Measurements from ENCODE around the gene SLC35D1.
A peak's percentile ranks its signal among the peaks of the same experiment; 100 is the strongest.

SLC35D1 gene

GRCh38 chr1:67053785-67054772 lies at the start of gene SLC35D1:
TSS of gene SLC35D1 (minus strand) at chr1:67054148. CDS start at chr1:67054013, 135 bp downstream.
- peaks cover 22% of the 10 kb centered on the region for H3K36me3 ChIP-seq (ENCODE audit: insufficient read depth, insufficient read length, low read length)
- TF ChIP-seq YY1 (IDR thresholded peaks at IDR 0.05; ENCODE audit: insufficient read depth, insufficient read length), result peak; percentile 45
- no peak for TF ChIP-seq SUZ12 (IDR thresholded peaks at IDR 0.05; ENCODE audit: extremely low read depth, insufficient read depth, insufficient read length)
- no peak for TF ChIP-seq ZNF274 (IDR thresholded peaks at IDR 0.05; ENCODE audit: low read depth, low read length)
- peak; percentile 90 for DNase-seq (ENCODE audit: low read depth, low spot score)
- no peaks in the 10 kb centered on the region for H3K27me3 ChIP-seq (ENCODE audit: insufficient read depth, insufficient read length)
- peak within 1 kb of the TSS; percentile 84 for H3K4me3 ChIP-seq (ENCODE audit: insufficient read length, low read depth)
- no peaks in the 10 kb centered on the region for H3K4me1 ChIP-seq (ENCODE audit: insufficient read depth, insufficient read length)
- no peaks in the 10 kb centered on the region for H3K9me3 ChIP-seq (ENCODE audit: insufficient read depth, low read length)
- H3K9ac ChIP-seq (ENCODE audit: insufficient read length, low read depth), result peak within 1 kb of the TSS; percentile 89

GRCh38 chr1:67103548-67103947 lies 49.6 kb upstream of the SLC35D1 start:
- TF ChIP-seq ZNF274 (IDR thresholded peaks at IDR 0.05; ENCODE audit: low read depth, low read length) (no peak), YY1 (IDR thresholded peaks at IDR 0.05; ENCODE audit: insufficient read depth, insufficient read length) (no peak), SUZ12 (IDR thresholded peaks at IDR 0.05; ENCODE audit: extremely low read depth, insufficient read depth, insufficient read length) (no peak)
- Histone ChIP-seq H3K9me3 (ENCODE audit: insufficient read depth, low read length) (no peaks in the 10 kb centered on the region), H3K9ac (ENCODE audit: insufficient read length, low read depth) (no peak overlapping the region), H3K4me1 (ENCODE audit: insufficient read depth, insufficient read length) (no peaks in the 10 kb centered on the region), H3K36me3 (ENCODE audit: insufficient read depth, insufficient read length, low read length) (no peaks in the 10 kb centered on the region), H3K4me3 (ENCODE audit: insufficient read length, low read depth) (no peak overlapping the region), H3K27me3 (ENCODE audit: insufficient read depth, insufficient read length) (no peaks in the 10 kb centered on the region)
- DNase-seq (ENCODE audit: low read depth, low spot score), result no peak

DNA sequence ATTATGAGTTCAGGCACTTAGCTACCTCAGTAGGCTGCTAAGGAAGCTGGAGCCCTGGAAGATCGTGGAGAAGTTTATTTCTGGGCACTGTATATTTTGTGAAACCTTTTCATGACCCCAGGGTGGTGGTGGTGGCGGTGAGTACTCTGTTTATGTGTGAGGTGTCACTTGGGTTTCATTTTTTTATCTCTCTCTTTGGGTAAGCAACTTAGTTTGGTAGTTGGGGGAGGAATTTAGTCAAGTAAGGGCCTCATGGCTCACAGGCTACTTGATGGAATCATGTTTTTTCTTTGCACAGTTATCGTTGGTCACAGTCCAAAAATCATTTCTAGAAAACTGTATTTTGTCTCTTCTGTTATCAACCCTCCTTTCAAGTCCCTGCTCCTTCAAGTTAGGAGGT lies 46.9 kb upstream of the SLC35D1 start:
- Histone ChIP-seq H3K4me3 (ENCODE audit: insufficient read length, low read depth) (no peak overlapping the region), H3K4me1 (ENCODE audit: insufficient read depth, insufficient read length) (no peaks in the 10 kb centered on the region), H3K9ac (ENCODE audit: insufficient read length, low read depth) (no peak overlapping the region), H3K36me3 (ENCODE audit: insufficient read depth, insufficient read length, low read length) (no peaks in the 10 kb centered on the region), H3K9me3 (ENCODE audit: insufficient read depth, low read length) (no peaks in the 10 kb centered on the region), H3K27me3 (ENCODE audit: insufficient read depth, insufficient read length) (no peaks in the 10 kb centered on the region)
- DNase-seq (ENCODE audit: low read depth, low spot score), result no peak
- no peak for TF ChIP-seq YY1 (IDR thresholded peaks at IDR 0.05; ENCODE audit: insufficient read depth, insufficient read length)
- TF ChIP-seq ZNF274 (IDR thresholded peaks at IDR 0.05; ENCODE audit: low read depth, low read length), result no peak
- TF ChIP-seq SUZ12 (IDR thresholded peaks at IDR 0.05; ENCODE audit: extremely low read depth, insufficient read depth, insufficient read length), result no peak

- no peak overlapping the region for H3K9ac ChIP-seq (ENCODE audit: insufficient read length, low read depth)
- no peaks in the 10 kb centered on the region for H3K9me3 ChIP-seq (ENCODE audit: insufficient read depth, low read length)
- peak; percentile 77 for DNase-seq (ENCODE audit: low read depth, low spot score)
- no peaks in the 10 kb centered on the region for H3K27me3 ChIP-seq (ENCODE audit: insufficient read depth, insufficient read length)
- H3K36me3 ChIP-seq (ENCODE audit: insufficient read depth, insufficient read length, low read length), result no peaks in the 10 kb centered on the region
- H3K4me3 ChIP-seq (ENCODE audit: insufficient read length, low read depth), result no peak overlapping the region
- H3K4me1 ChIP-seq (ENCODE audit: insufficient read depth, insufficient read length), result no peaks in the 10 kb centered on the region
- TF ChIP-seq SUZ12 (IDR thresholded peaks at IDR 0.05; ENCODE audit: extremely low read depth, insufficient read depth, insufficient read length) (no peak), YY1 (IDR thresholded peaks at IDR 0.05; ENCODE audit: insufficient read depth, insufficient read length) (no peak), ZNF274 (IDR thresholded peaks at IDR 0.05; ENCODE audit: low read depth, low read length) (no peak)
Observed at GRCh38 chr1:67097305-67097704, 43.4 kb upstream of the SLC35D1 start.

DNA sequence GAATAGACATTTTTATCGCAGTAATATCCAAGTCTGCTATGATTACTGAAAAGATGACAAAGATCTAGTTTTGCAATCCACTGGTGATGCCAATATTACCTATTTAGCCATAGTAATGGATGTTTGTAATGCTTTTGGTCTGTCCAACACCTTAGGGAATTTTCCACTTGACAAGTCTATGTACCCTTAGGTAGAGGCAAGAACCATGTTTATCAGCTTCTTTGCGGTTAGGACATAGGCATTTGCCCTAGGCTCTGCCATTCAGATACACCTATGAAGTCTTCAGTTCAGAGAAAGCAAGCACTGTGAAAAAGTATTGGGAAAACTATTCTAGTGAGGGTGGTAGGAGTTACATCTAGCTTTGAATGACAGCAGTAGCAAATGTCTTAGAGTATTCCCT lies 40.2 kb upstream of the SLC35D1 start:
- Histone ChIP-seq H3K9ac (ENCODE audit: insufficient read length, low read depth) (no peak overlapping the region), H3K4me3 (ENCODE audit: insufficient read length, low read depth) (no peak overlapping the region), H3K27me3 (ENCODE audit: insufficient read depth, insufficient read length) (no peaks in the 10 kb centered on the region), H3K9me3 (ENCODE audit: insufficient read depth, low read length) (peaks cover 9% of the 10 kb centered on the region; the same call in 1 of the 2 replicates), H3K4me1 (ENCODE audit: insufficient read depth, insufficient read length) (no peaks in the 10 kb centered on the region), H3K36me3 (ENCODE audit: insufficient read depth, insufficient read length, low read length) (no peaks in the 10 kb centered on the region)
- TF ChIP-seq ZNF274 (IDR thresholded peaks at IDR 0.05; ENCODE audit: low read depth, low read length), result no peak
- no peak for TF ChIP-seq SUZ12 (IDR thresholded peaks at IDR 0.05; ENCODE audit: extremely low read depth, insufficient read depth, insufficient read length)
- TF ChIP-seq YY1 (IDR thresholded peaks at IDR 0.05; ENCODE audit: insufficient read depth, insufficient read length), result no peak
- DNase-seq (ENCODE audit: low read depth, low spot score), result no peak

- no peaks in the 10 kb centered on the region for H3K27me3 ChIP-seq (ENCODE audit: insufficient read depth, insufficient read length)
- H3K9me3 ChIP-seq (ENCODE audit: insufficient read depth, low read length), result peaks cover 12% of the 10 kb centered on the region; the same call in 1 of the 2 replicates
- no peak overlapping the region for H3K4me3 ChIP-seq (ENCODE audit: insufficient read length, low read depth)
- no peak for DNase-seq (ENCODE audit: low read depth, low spot score)
- TF ChIP-seq YY1 (IDR thresholded peaks at IDR 0.05; ENCODE audit: insufficient read depth, insufficient read length), result no peak
- TF ChIP-seq ZNF274 (IDR thresholded peaks at IDR 0.05; ENCODE audit: low read depth, low read length), result no peak
- no peak for TF ChIP-seq SUZ12 (IDR thresholded peaks at IDR 0.05; ENCODE audit: extremely low read depth, insufficient read depth, insufficient read length)
- no peaks in the 10 kb centered on the region for H3K4me1 ChIP-seq (ENCODE audit: insufficient read depth, insufficient read length)
- no peaks in the 10 kb centered on the region for H3K36me3 ChIP-seq (ENCODE audit: insufficient read depth, insufficient read length, low read length)
- H3K9ac ChIP-seq (ENCODE audit: insufficient read length, low read depth), result no peak overlapping the region
Observed at GRCh38 chr1:67089685-67090208, 35.8 kb upstream of the SLC35D1 start.

DNA sequence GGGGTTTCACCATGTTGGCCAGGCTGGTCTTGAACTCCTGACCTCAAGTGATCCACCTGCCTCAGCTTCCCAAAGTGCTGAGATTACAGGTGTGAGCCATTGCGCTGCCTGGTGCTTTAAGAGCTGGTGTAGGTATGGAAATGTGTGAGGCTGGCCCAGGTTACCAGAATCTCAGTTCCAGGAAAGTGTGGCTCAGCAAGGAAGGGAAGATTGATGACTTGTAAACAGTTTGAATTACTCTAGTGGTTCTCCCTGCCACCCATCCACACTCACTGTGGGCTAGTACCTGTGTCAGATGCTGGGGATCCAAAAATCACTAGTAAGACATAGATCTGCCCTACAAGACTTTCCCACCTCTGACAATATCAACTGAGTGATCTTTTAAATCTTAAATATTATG lies 34.5 kb upstream of the SLC35D1 start:
- Histone ChIP-seq H3K36me3 (ENCODE audit: insufficient read depth, insufficient read length, low read length) (no peaks in the 10 kb centered on the region), H3K4me3 (ENCODE audit: insufficient read length, low read depth) (no peak overlapping the region), H3K4me1 (ENCODE audit: insufficient read depth, insufficient read length) (no peaks in the 10 kb centered on the region), H3K9ac (ENCODE audit: insufficient read length, low read depth) (no peak overlapping the region), H3K27me3 (ENCODE audit: insufficient read depth, insufficient read length) (no peaks in the 10 kb centered on the region), H3K9me3 (ENCODE audit: insufficient read depth, low read length) (peaks cover 12% of the 10 kb centered on the region; the same call in 1 of the 2 replicates)
- no peak for TF ChIP-seq YY1 (IDR thresholded peaks at IDR 0.05; ENCODE audit: insufficient read depth, insufficient read length)
- TF ChIP-seq SUZ12 (IDR thresholded peaks at IDR 0.05; ENCODE audit: extremely low read depth, insufficient read depth, insufficient read length), result no peak
- no peak for TF ChIP-seq ZNF274 (IDR thresholded peaks at IDR 0.05; ENCODE audit: low read depth, low read length)
- no peak for DNase-seq (ENCODE audit: low read depth, low spot score)
